ENCODE results near the gene ZFYVE9.

DNA sequence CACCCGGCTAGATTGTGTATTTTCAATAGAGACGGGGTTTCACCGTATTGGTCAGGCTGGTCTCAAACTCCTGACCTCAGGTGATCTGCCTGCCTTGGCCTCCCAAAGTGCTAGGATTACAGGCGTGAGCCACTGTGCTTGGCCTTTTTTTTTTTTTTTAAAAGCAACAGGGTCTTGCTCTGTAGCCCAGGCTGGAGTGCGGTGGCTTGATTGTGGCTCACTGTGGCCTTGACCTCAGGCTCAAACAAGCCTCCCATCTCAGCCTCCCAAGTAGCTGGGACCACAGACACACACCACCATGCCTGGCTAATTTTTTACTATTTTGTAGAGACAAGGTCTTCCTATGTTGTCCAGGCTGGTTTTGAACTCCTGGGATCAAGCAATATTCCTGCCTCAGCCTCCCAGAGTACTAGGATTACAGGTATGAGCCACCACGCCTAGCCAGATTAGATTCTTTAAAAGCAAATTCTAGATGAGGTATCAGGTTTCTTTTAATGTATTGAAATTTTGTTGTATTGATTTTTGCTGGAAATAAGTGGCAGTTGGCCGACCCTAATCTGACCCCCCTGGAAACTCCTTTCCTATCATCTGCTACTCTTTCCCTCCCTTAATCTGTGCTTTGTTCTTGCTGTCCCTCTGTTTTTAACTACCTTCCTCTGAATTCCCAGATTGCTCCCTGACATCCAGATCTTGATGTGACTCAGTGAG lies 26.6 kb downstream of the ZFYVE9 start:
- TF ChIP-seq TOX (CRISPR knock-in tag; IDR thresholded peaks at IDR 0.05; ENCODE audit: borderline replicate concordance): no peak
- TF ChIP-seq ESRRG (CRISPR knock-in tag; IDR thresholded peaks at IDR 0.05): no peak
